T-helper 2 cell treated with Interferon-gamma antibody and Interleukin-4, amounts not matched to agents 100 ng/mL and 5 ng/mL, for 36 hours (primary cell): ENCODE measurements around the gene GFOD1. TPM values are rescaled to one million over a fixed set of nuclear protein-coding genes. Genes with fewer than 3 reads are reported as not detected.
"Not testable (repeated sequence)": the region's sequence is repeated elsewhere in the genome, so short reads cannot be mapped to it uniquely, and the experiment has no call there.

Source experiments
- intact Hi-C: fragments of 100-400 bp; cut with micrococcal nuclease; formaldehyde crosslinking; loops from one replicate; pipeline ENCODE4 v1.15.1; 2023
- total RNA-seq: library from RNA; stranded (reverse); gene quantifications from 2 replicates; pipeline ENCODE4 v1.2.3, GENCODE V29; 2022

Gene GFOD1
- total RNA-seq, 1 donor from 2014 or later: 5.3 TPM

DNA sequence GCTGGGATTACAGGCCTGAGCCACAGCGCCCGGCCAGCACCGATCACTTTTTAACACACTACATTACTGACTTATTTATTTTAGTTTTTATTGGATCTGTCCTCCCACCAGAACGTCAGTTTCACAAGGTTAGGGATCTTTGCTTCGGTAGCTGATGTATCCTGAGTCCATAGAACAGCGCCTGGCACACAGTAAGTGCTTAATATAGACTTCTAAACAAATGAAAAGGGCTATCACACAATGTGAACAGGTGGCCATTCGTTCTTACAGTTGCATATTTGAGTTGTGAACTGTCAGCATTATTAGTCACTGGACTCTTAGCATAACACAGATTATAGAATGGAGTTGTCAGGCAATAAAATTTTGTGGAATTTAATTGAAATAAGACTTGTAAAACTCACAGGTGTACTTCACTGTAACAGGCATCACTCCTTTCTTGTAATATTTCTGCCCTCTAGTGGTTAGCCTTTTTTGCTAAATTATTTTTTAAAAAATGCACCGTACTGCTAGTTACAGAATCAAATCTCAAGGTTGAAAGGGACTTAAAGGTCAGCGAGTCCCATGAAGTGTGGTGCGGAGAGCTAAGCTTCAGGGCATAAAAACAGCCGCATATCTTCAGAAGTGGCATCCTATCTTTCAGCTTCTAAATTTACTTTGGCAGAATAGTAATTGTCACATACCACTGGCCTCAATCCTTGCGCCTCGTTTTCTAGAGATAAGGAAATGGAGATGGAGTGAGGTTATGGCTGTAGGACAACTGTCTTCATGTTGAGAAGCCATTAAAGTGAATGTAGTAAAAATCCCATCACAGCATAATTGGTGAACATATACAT lies 155.7 kb downstream of the GFOD1 start:
- intact Hi-C loops: loop anchor here (2.0 to 10.0 kb wide), 3 partner anchors 421 to 733 kb away; no protein-coding TSS in a partner anchor

DNA sequence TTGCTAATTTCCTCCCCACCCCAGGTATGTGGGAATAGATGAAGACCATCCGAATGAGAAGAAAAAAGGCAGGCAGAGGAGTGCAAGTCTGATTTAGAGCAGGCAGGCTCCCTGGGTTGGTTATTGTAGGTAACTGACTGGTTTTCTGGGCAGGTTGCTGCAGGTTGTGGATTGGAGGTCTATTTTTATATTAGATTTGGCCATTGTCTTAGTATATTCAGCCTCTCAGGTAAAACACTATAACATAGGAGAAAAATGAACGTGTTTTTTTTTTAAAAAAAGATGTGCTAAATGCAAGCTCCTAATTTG lies 158.6 kb downstream of the GFOD1 start:
- intact Hi-C loops: loop anchor here (1.0 to 2.0 kb wide), 6 partner anchors 26 to 418 kb away; partner anchors contain the start of genes GFOD1, NOL7 and SIRT5

DNA sequence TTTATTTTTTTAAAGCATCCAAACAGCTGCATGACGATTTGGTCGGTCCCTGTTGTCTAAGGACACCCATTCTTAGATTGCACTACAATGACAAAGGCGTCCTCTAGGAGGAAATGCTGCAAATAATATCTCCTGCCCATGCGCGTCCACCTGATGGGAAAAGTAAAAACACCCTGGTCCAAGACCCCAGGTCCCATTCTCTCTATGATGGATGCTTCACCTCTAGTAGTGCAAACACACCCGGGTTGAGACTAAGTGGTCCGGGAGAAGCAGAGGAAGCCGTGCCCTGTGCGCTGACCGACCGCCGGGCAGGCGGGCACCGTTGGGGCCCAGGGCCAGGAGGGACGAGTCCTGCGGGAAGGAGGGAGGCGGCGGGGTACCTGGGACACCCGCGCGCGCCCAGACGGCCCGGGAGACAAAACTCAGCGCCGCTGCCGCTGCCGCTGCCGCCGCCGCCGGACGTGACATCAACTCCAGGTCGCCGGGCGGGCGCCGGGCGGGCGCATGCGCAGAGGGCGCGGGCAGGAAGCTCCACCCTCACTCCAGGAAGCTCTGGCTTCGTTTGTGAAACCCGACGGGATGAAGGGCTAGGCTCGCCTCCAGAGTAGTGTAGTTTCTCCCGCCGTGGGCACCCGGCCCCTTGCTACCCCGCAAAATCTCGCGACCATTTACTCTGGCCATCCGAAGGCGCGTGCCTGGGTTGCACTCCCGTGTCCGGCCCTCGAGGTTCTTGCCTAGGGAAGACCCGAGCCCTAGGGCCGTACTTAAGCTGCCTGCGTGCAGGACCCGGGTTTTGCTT lies 159.1 kb downstream of the GFOD1 start, which contains the start of gene TBC1D7:
Gene TBC1D7, minus strand, starts transcription at position 462 of the 799 bp plus-strand sequence. CDS start 1,639 bp downstream, outside the sequence.
- intact Hi-C loops: loop anchor here (1.0 to 2.0 kb wide), 6 partner anchors 25 to 417 kb away; partner anchors contain the start of genes GFOD1, NOL7 and SIRT5

DNA sequence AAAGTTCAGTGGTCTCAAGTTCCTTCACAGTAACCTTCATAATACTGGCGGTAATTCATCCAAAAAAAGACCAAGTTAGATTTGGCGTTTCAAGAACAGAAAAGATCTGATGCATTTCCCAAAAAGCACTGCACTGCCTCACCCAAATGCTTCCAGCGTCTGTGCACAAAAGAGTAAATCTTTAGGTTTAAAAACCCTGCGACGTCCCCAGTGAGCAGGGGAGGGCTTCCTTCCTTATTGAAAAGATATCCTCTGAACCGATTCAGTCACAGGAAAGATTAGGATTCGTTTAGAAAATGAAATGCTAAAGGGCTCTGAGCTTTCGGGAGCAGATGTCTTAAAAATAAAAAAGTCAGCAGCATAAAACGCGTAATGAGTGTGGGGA lies 159.7 kb downstream of the GFOD1 start:
- intact Hi-C loops: loop anchor here (1.0 to 2.0 kb wide), 6 partner anchors 25 to 416 kb away; partner anchors contain the start of genes GFOD1, NOL7 and SIRT5

DNA sequence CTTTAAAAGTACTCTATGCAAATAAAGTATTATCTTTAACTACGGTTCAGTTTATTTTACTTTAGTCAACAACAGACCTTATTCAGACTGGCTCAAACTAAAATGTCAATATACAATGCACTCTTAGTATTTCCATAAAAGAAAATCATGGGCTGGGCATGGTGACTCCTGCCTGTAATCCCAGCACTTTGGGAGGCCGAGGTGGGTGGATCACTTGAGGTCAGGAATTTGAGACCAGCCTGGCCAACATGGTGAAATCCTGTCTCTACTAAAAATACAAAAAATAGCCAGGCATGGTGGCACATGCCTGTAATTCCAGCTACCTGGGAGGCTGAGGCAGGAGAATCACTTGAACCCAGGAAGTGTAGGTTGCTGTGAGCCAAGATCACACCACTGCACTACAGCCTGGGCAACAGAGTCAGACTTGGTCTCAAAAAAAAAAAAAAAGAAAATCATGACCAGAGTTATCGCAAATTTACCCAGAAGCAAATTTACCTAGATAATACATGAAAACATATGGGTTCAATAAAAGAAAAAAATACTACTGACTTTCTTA lies 161.3 kb downstream of the GFOD1 start:
- intact Hi-C loops: not testable (repeated sequence)

GRCh38 chr6:13319891-13320564 lies 167.4 kb downstream of the GFOD1 start:
- intact Hi-C loops: no loop called here

DNA sequence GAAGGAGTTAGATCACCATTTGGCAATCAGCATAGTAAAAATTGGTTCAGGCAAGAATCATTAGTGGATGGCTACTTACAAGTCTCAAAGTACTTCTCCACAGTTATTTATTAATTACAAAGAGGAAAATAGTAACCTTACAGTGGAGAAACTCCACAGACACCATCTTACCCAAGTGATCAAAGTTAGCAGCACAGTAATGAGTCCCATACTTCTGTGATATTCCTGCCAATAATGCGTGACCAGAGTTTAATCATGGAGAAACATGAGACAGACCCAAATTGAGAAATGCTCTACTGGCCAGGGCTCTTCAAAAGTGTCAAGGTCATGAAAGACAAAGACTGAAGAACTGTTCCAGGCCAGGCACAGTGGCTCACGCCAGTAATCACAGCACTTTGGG lies 168.6 kb downstream of the GFOD1 start:
- intact Hi-C loops: no loop called here

- intact Hi-C loops: no loop called here
Measured at GRCh38 chr6:13315896-13316295, 171.5 kb downstream of the GFOD1 start.

DNA sequence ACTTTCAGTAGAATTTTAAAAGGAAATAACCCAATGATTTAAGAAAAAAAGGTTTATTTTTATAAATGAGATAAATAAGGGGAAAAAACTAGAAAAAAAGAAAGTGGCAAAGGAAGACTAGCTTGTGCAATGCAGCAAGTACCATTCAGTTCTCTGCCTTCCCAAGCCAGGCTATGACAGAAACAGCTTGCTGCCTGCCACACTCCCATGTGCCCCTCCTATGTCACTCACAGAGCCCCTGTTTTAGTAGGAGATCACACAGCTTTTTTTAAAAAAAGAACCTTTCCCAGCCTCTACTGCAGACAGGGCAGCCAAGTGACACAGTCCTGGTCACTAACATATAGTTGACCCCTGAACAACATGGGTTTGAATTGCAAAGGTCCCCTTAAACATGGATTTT lies 172.6 kb downstream of the GFOD1 start:
- intact Hi-C loops: no loop called here

DNA sequence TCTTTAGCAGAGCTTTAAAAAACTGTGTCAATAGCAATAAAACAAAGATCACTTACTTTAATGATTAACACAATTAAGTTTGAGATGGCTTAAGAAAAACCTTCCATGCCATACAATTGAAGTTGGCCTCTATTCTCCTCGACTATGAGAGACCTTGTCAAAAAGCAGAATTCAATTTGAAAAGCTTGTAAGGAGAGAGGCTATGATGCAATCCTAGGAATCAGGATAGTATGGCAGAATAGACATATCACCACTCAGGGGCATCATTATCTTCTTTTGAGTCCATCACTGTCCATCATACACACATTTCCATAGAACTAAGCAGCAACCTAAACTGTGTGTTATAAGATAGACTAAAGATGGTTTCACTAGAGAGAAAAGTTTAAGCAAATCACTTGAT lies 176.2 kb downstream of the GFOD1 start:
- intact Hi-C loops: no loop called here

DNA sequence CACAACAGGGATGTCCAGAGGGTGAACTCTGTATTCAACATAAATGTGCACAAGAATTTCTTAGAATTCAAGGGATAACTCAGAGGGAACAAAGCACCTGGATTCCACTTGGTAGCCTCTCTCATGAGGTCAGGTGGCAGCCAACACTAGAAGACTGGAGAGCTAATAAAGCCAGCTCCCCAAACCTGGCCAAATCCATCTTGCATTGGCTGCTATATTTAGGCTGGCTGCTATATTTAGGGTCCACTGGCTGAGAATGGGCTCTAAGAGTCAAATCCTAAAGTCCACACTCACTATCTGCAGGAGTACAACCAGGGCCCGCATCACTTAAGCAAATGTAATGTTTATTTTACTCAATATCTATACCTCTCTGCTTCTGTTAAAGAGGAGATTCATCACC lies 179.1 kb downstream of the GFOD1 start:
- intact Hi-C loops: no loop called here

Other genes starting within 250 kb of the GFOD1 start
- 22.1 and 22.3 TPM in 2 replicates for gene TBC1D7, start 159.1 kb downstream of the GFOD1 start, total RNA-seq
- 9.0 and 9.4 TPM in 2 replicates for gene SIRT5, start 87.0 kb upstream of the GFOD1 start, total RNA-seq
- gene NOL7, start 127.7 kb upstream of the GFOD1 start, total RNA-seq: 62.9 and 69.7 TPM in 2 replicates
- gene RANBP9, start 224.2 kb upstream of the GFOD1 start, total RNA-seq: 50.7 and 52.4 TPM in 2 replicates